ENCODE measurements around the gene NCKAP5L. TPM values are rescaled to one million over a fixed set of nuclear protein-coding genes. Genes with fewer than 3 reads are reported as not detected.

NCKAP5L gene
- total and polyA plus RNA-seq, 10 donors: 3.6 to 29.4 (median 21.1) TPM

DNA sequence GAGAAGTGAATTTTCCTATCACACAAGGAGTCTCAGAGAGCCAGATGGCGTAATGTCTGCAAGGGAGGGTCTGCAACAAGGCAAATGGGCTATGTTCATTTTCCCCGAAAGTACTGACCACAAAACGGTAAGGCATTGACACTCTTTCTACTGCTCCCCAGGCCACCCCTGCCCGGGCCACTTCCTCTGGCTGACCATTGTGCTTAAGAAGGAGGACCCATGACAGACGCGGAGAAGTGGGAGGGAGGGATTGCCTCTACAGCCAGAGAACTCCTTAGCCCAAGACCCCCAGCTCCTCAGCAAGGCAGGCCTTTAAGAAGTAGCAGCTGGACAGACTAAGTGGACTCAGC is 1.2 kb downstream of the NCKAP5L start:
- TF ChIP-seq POLR2AphosphoS5 (IDR thresholded peaks at IDR 0.05) (no peak), POLR2A (IDR thresholded peaks at IDR 0.05) (no peak), CTCF (IDR thresholded peaks at IDR 0.05 in 8 of 11, conservative IDR thresholded peaks at IDR 0.05 in 3 of 11) (no peak)
- Histone ChIP-seq H3K9me3 (no peaks in the 10 kb centered on the region), H3K27ac (peak overlapping the region; percentile 30 to 93 (median 88)), H3K27me3 (replicated peaks in 1 of 7) (no peaks in the 10 kb centered on the region), H3K36me3 (peaks cover 0 to 10% (median 0%) of the 10 kb centered on the region in 6 donors), H3K4me1 (peaks cover 21 to 71% (median 45%) of the 10 kb centered on the region in 6 donors), H3K4me3 (peak overlapping the region in 7 of 8 donors; percentile 72 to 97 (median 91))
- whole genome bisulfite sequencing, 5 donors: 59 to 70% (median 61%) methylated on average over 6 of the region's 6 CpGs
- DNase-seq: no peak
- intact Hi-C loops (cut with DNase I; ENCODE audit: low total_unique reads): no loop called here

GRCh38 chr12:49825971-49826421 is 2.2 kb downstream of the NCKAP5L start:
- WGBS, 5 donors: 81 to 93% (median 87%) methylated on average over 4 of the region's 4 CpGs
- Histone ChIP-seq H3K4me1 (peaks cover 21 to 81% (median 53%) of the 10 kb centered on the region in 6 donors), H3K36me3 (peaks cover 0 to 11% (median 0%) of the 10 kb centered on the region in 6 donors), H3K27ac (peak overlapping the region in 4 of 8 donors; percentile 55 to 93 (median 92)), H3K27me3 (replicated peaks in 1 of 7) (no peaks in the 10 kb centered on the region), H3K9me3 (no peaks in the 10 kb centered on the region), H3K4me3 (peak overlapping the region in 1 of 8 donors; percentile 24)
- intact Hi-C loops (cut with DNase I; ENCODE audit: low total_unique reads): no loop called here
- TF ChIP-seq POLR2A (IDR thresholded peaks at IDR 0.05) (no peak), CTCF (IDR thresholded peaks at IDR 0.05 in 8 of 11, conservative IDR thresholded peaks at IDR 0.05 in 3 of 11) (no peak), POLR2AphosphoS5 (IDR thresholded peaks at IDR 0.05) (no peak)
- DNase-seq: no peak

GRCh38 chr12:49825360-49825970 is 2.7 kb downstream of the NCKAP5L start:
- Histone ChIP-seq H3K4me1 (peaks cover 26 to 86% (median 56%) of the 10 kb centered on the region in 6 donors), H3K9me3 (no peaks in the 10 kb centered on the region), H3K36me3 (peaks cover 0 to 11% (median 0%) of the 10 kb centered on the region in 6 donors), H3K4me3 (peak overlapping the region in 1 of 8 donors; percentile 24), H3K27ac (peak overlapping the region in 6 of 8 donors; percentile 21 to 93 (median 80)), H3K27me3 (replicated peaks in 1 of 7) (no peaks in the 10 kb centered on the region)
- no peak for TF ChIP-seq POLR2A (IDR thresholded peaks at IDR 0.05)
- TF ChIP-seq CTCF (IDR thresholded peaks at IDR 0.05 in 8 of 11, conservative IDR thresholded peaks at IDR 0.05 in 3 of 11): no peak
- TF ChIP-seq POLR2AphosphoS5 (IDR thresholded peaks at IDR 0.05): no peak
- intact Hi-C loops (cut with DNase I; ENCODE audit: low total_unique reads): no loop called here
- DNase-seq: peak; percentile 81
- WGBS, 5 donors: 51 to 70% (median 63%) methylated on average over 5 of the region's 5 CpGs

DNA sequence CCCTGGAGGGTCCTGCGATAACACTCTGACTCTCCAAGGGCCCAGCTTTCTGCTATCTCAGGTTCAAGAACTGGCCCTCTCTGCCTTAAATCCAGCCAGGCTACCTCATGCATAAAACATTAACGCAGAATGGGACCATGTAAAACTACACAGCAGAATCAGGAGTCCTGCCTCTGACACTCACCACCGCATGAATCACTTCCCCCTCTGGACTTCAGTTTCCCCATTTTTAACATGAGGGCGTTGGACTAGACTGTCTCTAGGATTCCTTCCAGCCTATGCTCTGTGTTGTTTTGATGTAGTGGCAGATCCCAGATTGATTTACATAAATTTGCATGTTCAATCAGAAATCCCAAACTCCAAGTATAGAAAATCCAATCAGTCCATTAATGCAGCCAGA is 3.3 kb downstream of the NCKAP5L start:
- H3K4me3 ChIP-seq: peak overlapping the region in 1 of 8 donors; percentile 24
- no peaks in the 10 kb centered on the region for H3K9me3 ChIP-seq
- DNase-seq: no peak
- TF ChIP-seq CTCF (IDR thresholded peaks at IDR 0.05 in 8 of 11, conservative IDR thresholded peaks at IDR 0.05 in 3 of 11) (no peak), POLR2AphosphoS5 (IDR thresholded peaks at IDR 0.05) (no peak)
- H3K27me3 ChIP-seq (replicated peaks in 1 of 7): no peaks in the 10 kb centered on the region
- peaks cover 26 to 89% (median 59%) of the 10 kb centered on the region in 6 donors for H3K4me1 ChIP-seq
- peaks cover 0 to 11% (median 0%) of the 10 kb centered on the region in 6 donors for H3K36me3 ChIP-seq
- WGBS, 5 donors: 44 to 66% (median 61%) methylated on average over 4 of the region's 4 CpGs
- intact Hi-C loops (cut with DNase I; ENCODE audit: low total_unique reads): no loop called here
- peak overlapping the region in 6 of 8 donors; percentile 21 to 93 (median 80) for H3K27ac ChIP-seq
